ENCODE measurements around the gene SMTNL2. TPM values are rescaled to one million over a fixed set of nuclear protein-coding genes. Genes with fewer than 3 reads are reported as not detected.

SMTNL2 gene
- total and polyA plus RNA-seq, 2 of the 4 experiments (the other 2 are of a cell fraction): not detected

GRCh38 chr17:4643676-4644075 lies 59.3 kb downstream of the SMTNL2 start:
- H2BK5ac ChIP-seq (ENCODE audit: low read depth, low read length, poor library complexity, severe bottlenecking): no peak overlapping the region
- POLR2A ChIA-PET (ENCODE audit: unreplicated experiment): no interaction called here

More at GRCh38 chr17:4643676-4644075, 59.3 kb downstream of the SMTNL2 start:
- no peak for TF ChIP-seq RCOR1 (IDR thresholded peaks at IDR 0.05; ENCODE audit: insufficient replicate concordance, low read length)
- no peak for TF ChIP-seq POLR2A (IDR thresholded peaks at IDR 0.05; ENCODE audit: low read depth, low read length)
- TF ChIP-seq CEBPB (IDR thresholded peaks at IDR 0.05; ENCODE audit: low read depth, low read length): no peak
- no peak for TF ChIP-seq MAZ (IDR thresholded peaks at IDR 0.05; ENCODE audit: borderline replicate concordance, low read depth, low read length)
- TF ChIP-seq MAFK (IDR thresholded peaks at IDR 0.05; ENCODE audit: low read depth, low read length): no peak
- TF ChIP-seq CTCF (conservative IDR thresholded peaks at IDR 0.05; ENCODE audit: low read depth, low read length): no peak
- no peak for TF ChIP-seq RFX5 (IDR thresholded peaks at IDR 0.05; ENCODE audit: low read depth, low read length)
- TF ChIP-seq ELK1 (IDR thresholded peaks at IDR 0.05; ENCODE audit: borderline replicate concordance, low read depth, low read length): no peak
- in situ Hi-C loops (cut with MboI; ENCODE audit: low sequenced_read_pairs): no loop called here
- no peak overlapping the region for H3K18ac ChIP-seq (ENCODE audit: low read depth, low read length)
- no peak overlapping the region for H3K4me3 ChIP-seq (ENCODE audit: insufficient read depth, low read depth, low read length)
- H2AK5ac ChIP-seq (ENCODE audit: low read depth, low read length): no peak overlapping the region
- BruUV-seq (replicated peaks): no TSS peak
- H3K36me3 ChIP-seq (ENCODE audit: control insufficient read depth, insufficient read depth, low read length): no peaks in the 10 kb centered on the region
- H2BK15ac ChIP-seq (ENCODE audit: low read depth, low read length): no peak overlapping the region
- intact Hi-C loops (cut with micrococcal nuclease): no loop called here
- no peak overlapping the region for H3K23ac ChIP-seq (ENCODE audit: low read depth, low read length)
- DNase-seq: no peak
- no peak overlapping the region for H4K8ac ChIP-seq (ENCODE audit: low read depth in 2 of 2, low read length in 2 of 2)
- no peak overlapping the region for H3K27ac ChIP-seq (ENCODE audit: insufficient read depth, low read length)
- no peak overlapping the region for H2AK9ac ChIP-seq (replicated peaks; ENCODE audit: low read depth, low read length, poor library complexity)
- no peaks in the 10 kb centered on the region for H3K9me1 ChIP-seq (ENCODE audit: insufficient read depth, low read length)
- no peaks in the 10 kb centered on the region; the same call in 1 of the 2 replicates for H3K9me3 ChIP-seq (ENCODE audit: control insufficient read depth, insufficient read depth, low read length)
- no peak overlapping the region for H3K4me2 ChIP-seq (ENCODE audit: low read depth, low read length)
- no peaks in the 10 kb centered on the region for H3K79me1 ChIP-seq (ENCODE audit: low read depth in 1 of 2, low read length in 2 of 2)
- peaks cover 67% of the 10 kb centered on the region for H3K27me3 ChIP-seq (ENCODE audit: control insufficient read depth, insufficient read depth, low read length)
- H3K4me1 ChIP-seq (ENCODE audit: control insufficient read depth, insufficient read depth, low read length): no peaks in the 10 kb centered on the region; the same call in 1 of the 2 replicates
- no peak overlapping the region for H3K56ac ChIP-seq (ENCODE audit: extremely low read depth, insufficient read depth, low read length)
- H2AFZ ChIP-seq (replicated peaks; ENCODE audit: low read length, poor library complexity): no peak overlapping the region
- H4K20me1 ChIP-seq (ENCODE audit: insufficient read depth, low read length): no peaks in the 10 kb centered on the region
- ATAC-seq (ENCODE audit: low read depth): no peak
- dilution Hi-C loops (cut with HindIII; ENCODE audit: low sequenced_read_pairs, unreplicated experiment): no loop called here
- CTCF ChIA-PET: no interaction called here
- WGBS, 2 experiments (ENCODE audit: extremely low coverage in 2 of 2, insufficient read length in 1 of 2): no CpG with 5 or more reads among the region's 4 CpGs
- H3K14ac ChIP-seq (replicated peaks; ENCODE audit: low read depth, low read length): no peak overlapping the region
- no peak overlapping the region for H2BK120ac ChIP-seq (ENCODE audit: low read depth, low read length)
- no peak overlapping the region for H4K91ac ChIP-seq (ENCODE audit: insufficient read depth, low read depth, low read length)
- no peak overlapping the region for H3K4ac ChIP-seq (ENCODE audit: low read depth, low read length)
- H3K9ac ChIP-seq (ENCODE audit: low read depth, low read length): no peak overlapping the region
- H4K5ac ChIP-seq (ENCODE audit: low read depth, low read length): no peak overlapping the region
- H2BK20ac ChIP-seq (ENCODE audit: low read depth, low read length): no peak overlapping the region

Data from IMR-90 (cell line).